ENCODE measurements around the gene DMGDH.

- TF ChIP-seq, protein P1, sequence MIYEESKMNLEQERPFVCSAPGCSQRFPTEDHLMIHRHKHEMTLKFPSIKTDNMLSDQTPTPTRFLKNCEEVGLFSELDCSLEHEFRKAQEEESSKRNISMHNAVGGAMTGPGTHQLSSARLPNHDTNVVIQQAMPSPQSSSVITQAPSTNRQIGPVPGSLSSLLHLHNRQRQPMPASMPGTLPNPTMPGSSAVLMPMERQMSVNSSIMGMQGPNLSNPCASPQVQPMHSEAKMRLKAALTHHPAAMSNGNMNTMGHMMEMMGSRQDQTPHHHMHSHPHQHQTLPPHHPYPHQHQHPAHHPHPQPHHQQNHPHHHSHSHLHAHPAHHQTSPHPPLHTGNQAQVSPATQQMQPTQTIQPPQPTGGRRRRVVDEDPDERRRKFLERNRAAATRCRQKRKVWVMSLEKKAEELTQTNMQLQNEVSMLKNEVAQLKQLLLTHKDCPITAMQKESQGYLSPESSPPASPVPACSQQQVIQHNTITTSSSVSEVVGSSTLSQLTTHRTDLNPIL (CRISPR knock-in tag; IDR thresholded peaks at IDR 0.05; ENCODE audit: low read depth) = no peak
- TF ChIP-seq ZFP3 (CRISPR knock-in tag; IDR thresholded peaks at IDR 0.05) (no peak), RARB (CRISPR knock-in tag; IDR thresholded peaks at IDR 0.05) (no peak), BACH2 (CRISPR knock-in tag; IDR thresholded peaks at IDR 0.05; ENCODE audit: borderline replicate concordance) (no peak), ZNF8 (CRISPR knock-in tag; IDR thresholded peaks at IDR 0.05) (no peak), OSR1 (CRISPR knock-in tag; IDR thresholded peaks at IDR 0.05) (no peak), GLIS3 (CRISPR knock-in tag; IDR thresholded peaks at IDR 0.05) (no peak), ZNF70 (CRISPR knock-in tag; IDR thresholded peaks at IDR 0.05) (no peak), CSRNP3 (CRISPR knock-in tag; IDR thresholded peaks at IDR 0.05) (no peak)
- TF ChIP-seq, protein P2, sequence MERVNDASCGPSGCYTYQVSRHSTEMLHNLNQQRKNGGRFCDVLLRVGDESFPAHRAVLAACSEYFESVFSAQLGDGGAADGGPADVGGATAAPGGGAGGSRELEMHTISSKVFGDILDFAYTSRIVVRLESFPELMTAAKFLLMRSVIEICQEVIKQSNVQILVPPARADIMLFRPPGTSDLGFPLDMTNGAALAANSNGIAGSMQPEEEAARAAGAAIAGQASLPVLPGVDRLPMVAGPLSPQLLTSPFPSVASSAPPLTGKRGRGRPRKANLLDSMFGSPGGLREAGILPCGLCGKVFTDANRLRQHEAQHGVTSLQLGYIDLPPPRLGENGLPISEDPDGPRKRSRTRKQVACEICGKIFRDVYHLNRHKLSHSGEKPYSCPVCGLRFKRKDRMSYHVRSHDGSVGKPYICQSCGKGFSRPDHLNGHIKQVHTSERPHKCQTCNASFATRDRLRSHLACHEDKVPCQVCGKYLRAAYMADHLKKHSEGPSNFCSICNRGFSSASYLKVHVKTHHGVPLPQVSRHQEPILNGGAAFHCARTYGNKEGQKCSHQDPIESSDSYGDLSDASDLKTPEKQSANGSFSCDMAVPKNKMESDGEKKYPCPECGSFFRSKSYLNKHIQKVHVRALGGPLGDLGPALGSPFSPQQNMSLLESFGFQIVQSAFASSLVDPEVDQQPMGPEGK (CRISPR knock-in tag; IDR thresholded peaks at IDR 0.05; ENCODE audit: borderline replicate concordance) = no peak
Measured at GRCh38 chr5:79032782-79033181, 36.7 kb downstream of the DMGDH start.

All from SK-N-SH treated with all-trans-retinoic acid at 6 μM for 48 hours (cell line).